Fibroblast of pulmonary artery (primary cell): ENCODE data around the gene ARHGEF1.
"Not testable (repeated sequence)": the region's sequence is repeated elsewhere in the genome, so short reads cannot be mapped to it uniquely, and the experiment has no call there.

Experiments
- DNase-seq: peaks from one replicate; pipeline ENCODE4 v3.0.0-alpha.2; 2010; ENCODE audit warnings: low read depth
- H3K4me3 ChIP-seq: replicated peaks from 2 replicates; pipeline ENCODE4 v1.5.1; 2011; ENCODE audit warnings: low read depth, mild to moderate bottlenecking, control low read depth, low read length, moderate library complexity
- CTCF ChIP-seq: IDR thresholded peaks from 2 replicates; pipeline ENCODE4 v1.5.1; 2011; ENCODE audit warnings: mild to moderate bottlenecking, control low read depth, low read length, inconsistent platforms; ENCODE audit errors: missing control alignments

ARHGEF1 gene

GRCh38 chr19:41937525-41938468 lies 54.8 kb downstream of the ARHGEF1 start:
- TF ChIP-seq CTCF: no peak
- no peak overlapping the region for H3K4me3 ChIP-seq

GRCh38 chr19:41939209-41939608 lies 56.2 kb downstream of the ARHGEF1 start:
- not testable (repeated sequence) for H3K4me3 ChIP-seq, DNase-seq

More at GRCh38 chr19:41937525-41938468, 54.8 kb downstream of the ARHGEF1 start:
- DNase-seq: no peak

- DNase-seq: no peak
- peak overlapping the region; percentile 46 for H3K4me3 ChIP-seq
- no peak for TF ChIP-seq CTCF
Observed at GRCh38 chr19:41939861-41940730, 57.1 kb downstream of the ARHGEF1 start.

GRCh38 chr19:41940731-41941409 lies 57.9 kb downstream of the ARHGEF1 start:
- peak overlapping the region; percentile 46 for H3K4me3 ChIP-seq
- no peak for DNase-seq
- TF ChIP-seq CTCF: no peak

GRCh38 chr19:41941410-41942202 lies 58.6 kb downstream of the ARHGEF1 start:
- H3K4me3 ChIP-seq: no peak overlapping the region
- TF ChIP-seq CTCF: no peak
- DNase-seq: no peak

GRCh38 chr19:41944336-41944735 lies 61.4 kb downstream of the ARHGEF1 start:
- no peak overlapping the region for H3K4me3 ChIP-seq
- TF ChIP-seq CTCF: no peak
- DNase-seq: no peak
